ENCODE measurements around the gene SAC3D1. TPM values are rescaled to one million over a fixed set of nuclear protein-coding genes. Genes with fewer than 3 reads are reported as not detected.

Gene SAC3D1
- total and polyA plus RNA-seq, 9 of the 15 experiments (the other 6 are each of a cell fraction or from before 2014, with no cell fraction given): 0.20 to 35.2 (median 5.8) TPM

DNA sequence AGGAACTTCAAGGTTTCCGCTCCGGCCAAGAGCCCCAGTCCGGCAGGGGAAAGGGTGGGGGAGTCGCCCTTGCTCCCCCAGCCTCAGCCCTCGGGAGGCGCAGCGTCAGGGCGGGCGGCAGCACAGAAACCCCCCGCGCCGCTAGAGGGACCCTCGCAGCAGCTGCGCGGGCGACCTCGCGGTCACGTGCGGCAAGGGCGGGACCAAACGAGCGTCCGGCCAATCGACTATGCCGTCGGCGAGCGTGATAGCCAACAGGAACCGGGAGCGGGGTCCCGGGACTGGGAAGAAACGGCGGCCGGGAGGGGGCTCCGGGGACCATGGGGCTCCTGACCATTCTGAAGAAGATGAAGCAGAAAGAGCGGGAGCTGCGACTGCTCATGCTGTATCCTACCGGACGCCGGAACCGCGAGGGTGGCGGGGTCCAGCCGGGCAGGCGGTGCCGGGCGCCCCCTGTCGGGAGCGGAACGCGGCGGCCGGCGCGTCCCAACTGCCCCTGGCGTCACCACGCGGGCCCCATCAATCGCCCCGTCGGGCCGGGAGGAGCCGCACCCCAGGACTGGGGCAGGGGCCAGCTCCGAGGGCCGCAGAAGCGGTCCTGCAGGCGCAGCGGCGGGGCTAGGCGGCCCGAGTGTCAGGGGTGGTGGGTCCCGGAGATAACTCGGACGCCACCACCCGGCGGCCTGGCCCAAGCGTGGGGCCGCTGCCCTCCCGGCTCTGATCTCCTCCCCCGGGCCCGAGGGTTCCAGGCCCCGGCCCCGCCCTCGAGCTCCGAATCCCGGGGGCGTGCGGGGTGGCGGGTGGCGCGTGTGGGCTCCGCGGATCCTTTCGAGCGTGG is 26.9 kb upstream of the SAC3D1 start, which contains the start of gene ARL2 (continued):
- no peak for TF ChIP-seq NR0B1 (IDR thresholded peaks at IDR 0.05; ENCODE audit: partially characterized antibody)
- TF ChIP-seq XRCC4 (IDR thresholded peaks at IDR 0.05; ENCODE audit: extremely low read depth, insufficient read depth, insufficient read length): no peak
- no peak for TF ChIP-seq GTF2F1 (IDR thresholded peaks at IDR 0.05; ENCODE audit: low read depth, low read length)
- peak; percentile 43; the same call in 1 of the 2 replicates for TF ChIP-seq RNF2 (IDR thresholded peaks at IDR 0.05)
- TF ChIP-seq ZNF445 (CRISPR knock-in tag; IDR thresholded peaks at IDR 0.05; ENCODE audit: low read depth): no peak
- TF ChIP-seq ARID1B (IDR thresholded peaks at IDR 0.05): peak; percentile 4; the same call in 1 of the 2 replicates
- TF ChIP-seq, protein P1, sequence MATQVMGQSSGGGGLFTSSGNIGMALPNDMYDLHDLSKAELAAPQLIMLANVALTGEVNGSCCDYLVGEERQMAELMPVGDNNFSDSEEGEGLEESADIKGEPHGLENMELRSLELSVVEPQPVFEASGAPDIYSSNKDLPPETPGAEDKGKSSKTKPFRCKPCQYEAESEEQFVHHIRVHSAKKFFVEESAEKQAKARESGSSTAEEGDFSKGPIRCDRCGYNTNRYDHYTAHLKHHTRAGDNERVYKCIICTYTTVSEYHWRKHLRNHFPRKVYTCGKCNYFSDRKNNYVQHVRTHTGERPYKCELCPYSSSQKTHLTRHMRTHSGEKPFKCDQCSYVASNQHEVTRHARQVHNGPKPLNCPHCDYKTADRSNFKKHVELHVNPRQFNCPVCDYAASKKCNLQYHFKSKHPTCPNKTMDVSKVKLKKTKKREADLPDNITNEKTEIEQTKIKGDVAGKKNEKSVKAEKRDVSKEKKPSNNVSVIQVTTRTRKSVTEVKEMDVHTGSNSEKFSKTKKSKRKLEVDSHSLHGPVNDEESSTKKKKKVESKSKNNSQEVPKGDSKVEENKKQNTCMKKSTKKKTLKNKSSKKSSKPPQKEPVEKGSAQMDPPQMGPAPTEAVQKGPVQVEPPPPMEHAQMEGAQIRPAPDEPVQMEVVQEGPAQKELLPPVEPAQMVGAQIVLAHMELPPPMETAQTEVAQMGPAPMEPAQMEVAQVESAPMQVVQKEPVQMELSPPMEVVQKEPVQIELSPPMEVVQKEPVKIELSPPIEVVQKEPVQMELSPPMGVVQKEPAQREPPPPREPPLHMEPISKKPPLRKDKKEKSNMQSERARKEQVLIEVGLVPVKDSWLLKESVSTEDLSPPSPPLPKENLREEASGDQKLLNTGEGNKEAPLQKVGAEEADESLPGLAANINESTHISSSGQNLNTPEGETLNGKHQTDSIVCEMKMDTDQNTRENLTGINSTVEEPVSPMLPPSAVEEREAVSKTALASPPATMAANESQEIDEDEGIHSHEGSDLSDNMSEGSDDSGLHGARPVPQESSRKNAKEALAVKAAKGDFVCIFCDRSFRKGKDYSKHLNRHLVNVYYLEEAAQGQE (IDR thresholded peaks at IDR 0.05; ENCODE audit: borderline replicate concordance): peak; percentile 78
- TF ChIP-seq, protein P1 (CRISPR knock-in tag; IDR thresholded peaks at IDR 0.05; ENCODE audit: low read depth): peak; percentile 24; the same call in 1 of the 2 replicates
- no peak for TF ChIP-seq THRAP3 (IDR thresholded peaks at IDR 0.05; ENCODE audit: borderline replicate concordance)
- TF ChIP-seq ERF (CRISPR knock-in tag; IDR thresholded peaks at IDR 0.05): peak; percentile 71; the same call in 1 of the 2 replicates
- TF ChIP-seq HNRNPK (IDR thresholded peaks at IDR 0.05; ENCODE audit: low read depth, low read length, poor library complexity, severe bottlenecking): no peak
- TF ChIP-seq FOXP1 (CRISPR knock-in tag; IDR thresholded peaks at IDR 0.05): peak; percentile 99
- TF ChIP-seq PPARD (CRISPR knock-in tag; IDR thresholded peaks at IDR 0.05): no peak
- TF ChIP-seq ZNF133 (CRISPR knock-in tag; IDR thresholded peaks at IDR 0.05): no peak
- peak; percentile 46 for TF ChIP-seq TBP (optimal IDR thresholded peaks at IDR 0.05; ENCODE audit: low read depth, low read length)
- 0 out of 2 replicates have a peak, but pooled peaks have one; percentile 20 for TF ChIP-seq ZNF212 (CRISPR knock-in tag; IDR thresholded peaks at IDR 0.05)
- TF ChIP-seq RAD51 (IDR thresholded peaks at IDR 0.05; ENCODE audit: borderline replicate concordance, low read depth): peak; percentile 97
- peak; percentile 52 to 79; a peak in 3 of 4 replicates for TF ChIP-seq MAZ (CRISPR knock-in tag; conservative IDR thresholded peaks at IDR 0.05 in 1 of 2, IDR thresholded peaks at IDR 0.05 in 1 of 2)
